Endometrial microvascular endothelial cells (primary cell): Measurements from ENCODE around the gene FREY1. TPM values are rescaled to one million over a fixed set of nuclear protein-coding genes. Genes with fewer than 3 reads are reported as not detected.

ENCODE experiments used
- in situ Hi-C: cut with HindIII; loops from 2 replicates; pipeline ENCODE4 v1.10.0; 2017; ENCODE audit warnings: low sequenced_read_pairs, low pct_unique_long_range_greater_than_20kb; ENCODE audit errors: inconsistent ontology term
- total RNA-seq: library from RNA; depleted of rRNA; stranded (reverse); fragments of >200 nt; gene quantifications from one replicate; pipeline ENCODE4 v1.2.3, GENCODE V29; 2015; ENCODE audit errors: inconsistent ontology term

Gene FREY1
- total RNA-seq, 1 donor from 2014 or later: not detected

DNA sequence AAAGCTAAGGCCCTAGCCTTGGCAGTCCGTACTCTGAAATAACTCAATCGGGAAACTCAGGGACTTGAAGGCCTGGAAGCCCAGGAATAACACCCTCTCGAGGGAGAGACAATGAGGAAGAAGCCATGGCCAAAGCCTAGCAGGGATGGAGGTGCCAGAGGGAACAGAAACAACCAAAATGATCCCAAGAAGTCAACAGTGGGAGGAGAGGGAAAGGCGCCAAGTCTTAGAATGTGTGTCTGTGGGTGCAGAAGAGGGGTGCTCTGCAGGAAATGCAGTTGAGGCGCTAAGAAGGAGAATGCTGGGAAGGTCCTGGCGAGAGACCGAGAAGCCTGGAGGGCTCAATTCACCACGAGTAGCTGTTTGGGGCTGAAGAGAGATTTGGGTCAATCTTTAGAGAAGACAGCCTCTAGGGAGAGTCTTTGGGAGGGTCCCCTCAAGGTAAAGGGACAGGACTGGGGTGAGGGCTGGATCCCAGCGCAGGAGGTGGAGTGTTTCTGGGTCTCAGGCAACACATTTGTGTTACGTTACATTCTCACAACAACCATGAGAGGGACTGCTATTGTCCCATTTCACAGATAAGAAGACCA lies 22.4 kb downstream of the FREY1 start:
- in situ Hi-C loops: no loop called here

DNA sequence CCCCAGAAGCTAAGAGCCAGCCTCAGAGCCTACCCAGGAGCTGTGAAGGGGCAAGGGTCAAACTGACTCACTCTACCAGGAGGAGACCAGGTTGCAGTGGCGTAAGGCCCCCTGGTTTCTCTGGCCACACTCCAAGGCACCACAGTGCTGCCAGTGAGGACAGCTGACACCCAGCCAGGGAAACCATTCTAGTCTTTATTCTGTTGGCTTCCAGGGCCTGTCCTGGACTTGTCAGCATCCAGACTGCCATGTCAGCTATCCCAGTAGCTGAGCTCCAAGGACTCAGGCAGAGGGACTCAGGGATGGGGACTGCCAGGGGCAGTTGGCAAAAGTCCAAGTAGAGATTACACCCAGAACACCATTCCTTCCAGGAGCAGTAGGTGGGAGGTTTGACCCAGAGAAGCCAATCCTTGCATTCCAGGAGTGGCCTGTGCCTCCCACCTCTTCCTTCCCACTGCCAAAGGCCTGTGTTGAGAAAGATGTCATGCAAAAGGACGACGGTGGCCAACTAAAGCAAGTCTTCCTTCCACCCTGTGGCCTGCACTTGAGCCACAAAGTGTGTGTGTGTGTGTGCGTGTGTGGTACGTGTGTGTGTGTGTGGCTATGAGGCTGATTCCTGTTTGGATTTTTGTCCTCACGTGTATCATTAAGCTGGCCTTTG lies 25.2 kb downstream of the FREY1 start:
- in situ Hi-C loops: no loop called here

DNA sequence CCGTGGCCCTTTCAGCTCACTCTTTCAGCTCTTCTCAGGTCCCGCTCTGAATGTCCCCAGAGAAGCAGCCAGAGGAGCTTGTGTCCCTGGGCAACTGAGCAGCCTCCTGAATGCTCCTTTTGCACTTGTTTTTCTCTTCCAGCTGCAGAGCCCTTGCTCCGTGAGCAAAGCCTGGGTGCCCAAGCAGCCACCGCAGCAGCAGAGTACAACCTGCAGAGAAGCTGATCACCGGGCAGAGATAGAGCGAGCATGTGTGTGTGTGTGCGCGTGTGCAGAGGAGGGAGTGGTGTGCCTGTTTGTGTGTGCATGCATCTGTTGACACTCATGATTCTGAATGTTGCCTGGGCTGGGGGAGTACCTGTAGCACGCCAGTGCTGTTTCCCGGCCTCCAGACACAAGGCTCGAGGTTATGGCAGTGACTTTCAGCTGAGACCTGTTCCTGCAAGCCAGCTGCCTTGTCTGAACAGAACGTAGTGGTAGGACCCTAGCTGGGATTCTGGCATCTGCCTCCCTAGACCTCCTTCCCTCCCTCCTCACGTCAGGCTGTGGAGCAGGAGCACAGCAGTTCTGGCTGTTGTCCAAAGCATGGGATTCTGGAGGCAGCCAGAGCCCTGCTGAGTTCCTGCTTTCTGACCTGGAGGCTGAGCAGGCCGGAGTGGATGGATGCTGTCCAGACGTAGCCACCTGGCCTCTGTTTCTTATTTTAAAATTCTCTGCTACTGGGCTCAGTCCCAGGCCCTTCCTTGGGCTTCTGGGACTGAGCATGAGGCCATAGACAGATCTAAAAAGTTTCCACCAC lies 26.1 kb downstream of the FREY1 start:
- in situ Hi-C loops: no loop called here

DNA sequence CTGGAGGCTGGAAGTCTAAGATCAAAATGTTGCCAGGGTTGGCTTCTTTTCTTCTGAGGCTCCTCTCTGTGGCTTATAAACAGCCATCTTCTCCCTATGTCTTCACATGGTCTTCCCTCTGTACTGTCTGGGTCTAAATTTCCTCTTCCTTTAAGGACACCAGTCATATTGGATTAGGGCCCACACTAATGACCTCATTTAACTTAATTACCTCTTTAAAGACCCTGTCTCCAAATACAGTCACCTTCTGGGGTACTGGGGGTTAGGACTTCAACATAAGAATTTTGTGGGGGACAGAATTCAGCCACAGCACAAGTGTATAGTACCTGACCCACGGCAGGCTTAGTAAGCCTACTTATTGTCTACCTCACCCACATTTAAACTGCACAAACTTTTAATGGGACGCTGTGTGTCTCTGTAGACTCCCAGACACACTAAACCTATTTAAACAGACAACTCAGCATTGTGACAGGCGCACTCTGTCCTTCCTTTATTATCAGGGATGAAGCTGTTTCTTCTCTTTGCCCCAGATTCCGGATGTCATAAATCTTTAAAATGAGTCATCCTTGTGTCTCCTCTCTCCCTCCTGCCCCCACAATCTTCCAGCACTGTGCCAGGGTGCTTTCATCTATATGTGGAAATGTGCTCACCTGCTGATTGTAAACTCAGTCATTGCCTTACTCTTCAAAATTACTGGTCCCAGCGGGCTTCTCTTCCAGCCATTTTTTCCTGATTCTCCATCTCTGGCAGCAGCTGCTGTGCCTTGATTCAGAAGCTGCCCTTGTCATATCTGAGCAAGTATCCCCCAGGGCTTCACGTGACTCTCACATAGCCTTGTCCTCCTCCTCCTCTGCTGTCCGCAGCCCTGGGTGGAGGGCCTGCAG lies 27.0 kb downstream of the FREY1 start:
- in situ Hi-C loops: no loop called here

DNA sequence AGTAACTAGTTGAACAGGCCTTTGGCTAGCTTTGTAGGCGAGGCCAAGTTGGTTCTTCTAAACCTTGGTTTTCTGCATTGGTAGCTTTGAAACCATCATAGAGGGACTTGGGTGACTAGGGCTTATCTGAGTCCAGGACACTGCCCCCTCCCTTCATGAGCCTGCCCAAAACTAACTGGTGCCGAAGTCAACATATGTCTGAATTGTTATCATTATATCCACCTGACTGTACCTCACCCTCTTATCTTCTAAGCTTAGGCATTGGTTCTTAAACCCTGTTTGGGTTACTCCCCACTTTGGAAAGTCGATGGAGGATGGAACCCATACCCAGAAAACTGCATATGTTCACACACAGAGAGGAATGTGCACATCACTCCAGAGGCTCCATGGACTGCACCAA lies 29.2 kb downstream of the FREY1 start:
- in situ Hi-C loops: no loop called here

DNA sequence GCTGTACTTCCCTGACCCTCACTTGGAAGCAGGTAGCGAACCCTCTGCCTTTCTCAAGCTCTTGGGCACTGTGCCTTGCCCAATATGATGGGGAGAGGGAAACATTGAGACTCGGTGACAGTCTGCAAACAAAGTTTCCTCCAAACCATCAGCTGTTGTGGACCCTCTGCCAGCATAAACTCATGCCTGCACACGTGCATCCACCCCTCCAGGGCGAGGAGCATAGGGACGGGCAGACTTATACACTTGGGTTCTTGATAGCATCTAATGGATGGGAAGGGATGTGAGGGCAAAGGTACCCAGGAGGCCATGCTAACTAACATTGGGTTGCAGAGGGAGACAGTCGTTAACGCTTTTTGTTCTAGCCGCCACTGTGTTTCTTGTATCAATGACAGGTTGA lies 29.9 kb downstream of the FREY1 start:
- in situ Hi-C loops: no loop called here

DNA sequence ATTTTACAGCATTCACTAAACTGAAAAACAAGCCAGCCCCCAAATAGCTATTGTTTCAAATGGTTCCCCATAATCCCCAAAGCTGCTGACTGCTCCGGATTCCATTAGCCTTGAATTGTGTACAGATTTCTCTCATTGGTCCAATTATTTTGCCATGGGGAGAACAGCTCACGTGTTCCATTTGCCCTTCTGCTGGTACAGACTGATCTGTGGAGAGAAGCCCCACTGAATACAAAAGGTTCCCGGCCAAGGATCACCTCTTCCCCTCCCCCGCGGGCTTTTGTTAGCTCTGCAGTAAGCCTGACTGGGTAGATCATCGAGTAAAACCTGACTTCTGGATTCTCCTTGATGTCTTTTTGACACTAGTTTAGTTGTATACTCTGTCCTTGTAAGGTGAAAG lies 30.7 kb downstream of the FREY1 start:
- in situ Hi-C loops: no loop called here

DNA sequence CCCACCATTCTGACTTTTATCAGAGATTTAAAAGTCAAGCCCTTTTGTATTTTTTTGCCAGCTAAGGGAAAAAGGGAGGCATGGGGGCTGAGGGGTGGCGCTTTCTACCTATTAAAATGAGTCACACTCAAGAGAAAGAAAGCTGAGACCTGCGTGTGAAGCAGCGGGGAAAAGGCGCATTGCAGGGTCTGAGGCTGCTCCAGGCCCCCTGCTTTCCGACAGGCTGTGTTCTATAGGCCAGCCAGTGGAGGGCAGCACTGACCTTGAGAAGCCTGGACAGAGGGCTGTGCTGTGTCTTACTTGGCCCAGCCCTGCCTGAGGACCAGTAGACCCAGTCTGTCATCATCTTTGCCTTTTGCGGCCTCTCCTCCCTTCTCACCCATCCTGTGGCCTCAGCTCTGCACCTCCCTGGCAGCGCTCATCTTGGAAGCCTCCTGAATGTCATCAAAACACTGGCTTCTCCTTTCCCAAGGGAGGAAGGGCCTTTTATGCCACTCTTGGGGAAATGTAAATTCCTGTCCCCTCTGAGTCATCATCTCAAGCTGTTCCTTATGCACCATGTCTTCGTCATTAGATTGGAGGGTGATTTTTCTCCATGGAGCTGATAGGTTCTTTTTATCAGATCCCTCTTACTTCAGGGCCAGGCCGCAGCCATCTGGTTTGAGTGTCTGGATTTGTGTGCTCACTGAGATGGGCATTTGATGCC lies 34.3 kb downstream of the FREY1 start:
- in situ Hi-C loops: no loop called here

DNA sequence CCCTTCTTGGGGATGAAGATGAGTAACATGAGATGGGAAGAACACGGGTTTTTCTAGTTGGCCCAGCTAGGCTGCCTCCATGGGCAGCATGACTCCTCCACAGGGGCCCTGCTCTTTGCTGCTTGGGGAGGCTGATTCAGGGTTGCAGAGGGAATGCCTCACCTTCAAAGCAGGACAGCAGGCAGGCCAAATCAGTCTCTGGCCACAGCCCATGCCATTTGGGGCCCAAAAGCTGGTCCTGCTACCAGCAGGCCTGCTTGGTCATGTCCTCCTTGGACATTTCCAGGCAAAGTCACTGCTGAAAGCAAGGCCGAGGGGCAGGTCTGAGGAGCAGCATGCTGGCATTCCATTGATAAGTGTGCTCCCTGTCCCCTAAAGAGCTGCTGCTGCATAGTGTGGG lies 35.4 kb downstream of the FREY1 start:
- in situ Hi-C loops: no loop called here

DNA sequence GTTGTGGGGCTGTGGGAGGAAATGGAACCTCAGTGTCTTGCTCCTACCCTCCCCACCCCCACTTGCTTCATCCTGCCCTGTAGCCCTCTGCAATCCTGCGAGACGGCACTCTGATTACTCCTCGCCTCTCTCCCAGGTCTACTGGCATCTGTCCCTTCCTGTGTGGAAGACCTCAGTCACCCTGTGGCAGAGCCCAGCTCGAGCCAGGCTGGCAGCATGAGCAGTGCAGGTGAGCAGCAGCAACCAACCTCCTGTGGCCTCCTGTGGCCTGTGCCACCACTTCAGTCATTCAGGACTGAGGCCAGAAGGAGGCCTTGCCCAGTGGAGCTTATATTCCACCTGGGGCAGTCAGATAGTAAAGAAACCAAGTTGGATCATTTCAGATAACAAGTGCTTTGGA lies 36.4 kb downstream of the FREY1 start:
- in situ Hi-C loops: no loop called here

DNA sequence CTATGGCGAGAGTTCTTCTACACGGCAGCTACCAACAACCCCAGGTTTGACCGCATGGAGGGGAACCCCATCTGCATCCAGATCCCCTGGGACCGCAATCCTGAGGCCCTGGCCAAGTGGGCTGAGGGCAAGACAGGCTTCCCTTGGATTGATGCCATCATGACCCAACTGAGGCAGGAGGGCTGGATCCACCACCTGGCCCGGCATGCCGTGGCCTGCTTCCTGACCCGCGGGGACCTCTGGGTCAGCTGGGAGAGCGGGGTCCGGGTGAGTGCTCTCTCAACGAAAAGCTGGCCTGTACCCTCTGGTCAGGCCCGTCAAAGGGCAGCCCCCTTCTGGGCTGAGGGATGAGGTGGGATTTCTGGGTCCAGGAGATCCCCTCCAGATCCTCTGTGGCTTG lies 37.5 kb downstream of the FREY1 start:
- in situ Hi-C loops: no loop called here

DNA sequence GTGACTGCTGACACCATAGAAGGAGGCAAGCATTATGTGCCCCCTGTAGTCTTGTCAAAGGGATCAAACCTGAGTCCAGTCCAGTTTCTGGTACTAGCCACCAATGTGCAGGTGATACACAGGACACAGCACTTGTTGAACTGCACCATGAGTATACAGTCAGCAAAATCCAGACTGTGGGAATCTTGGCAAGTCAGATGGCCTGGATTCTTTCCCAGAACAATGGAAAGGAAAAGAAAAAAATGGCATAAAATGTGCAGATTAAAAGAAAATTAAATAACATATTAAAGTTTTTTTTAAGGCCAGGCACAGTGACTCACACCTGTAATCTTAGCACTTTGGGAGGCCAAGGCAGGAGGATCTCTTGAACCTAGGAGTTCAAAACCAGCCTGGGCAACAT lies 43.0 kb downstream of the FREY1 start:
- in situ Hi-C loops: no loop called here

DNA sequence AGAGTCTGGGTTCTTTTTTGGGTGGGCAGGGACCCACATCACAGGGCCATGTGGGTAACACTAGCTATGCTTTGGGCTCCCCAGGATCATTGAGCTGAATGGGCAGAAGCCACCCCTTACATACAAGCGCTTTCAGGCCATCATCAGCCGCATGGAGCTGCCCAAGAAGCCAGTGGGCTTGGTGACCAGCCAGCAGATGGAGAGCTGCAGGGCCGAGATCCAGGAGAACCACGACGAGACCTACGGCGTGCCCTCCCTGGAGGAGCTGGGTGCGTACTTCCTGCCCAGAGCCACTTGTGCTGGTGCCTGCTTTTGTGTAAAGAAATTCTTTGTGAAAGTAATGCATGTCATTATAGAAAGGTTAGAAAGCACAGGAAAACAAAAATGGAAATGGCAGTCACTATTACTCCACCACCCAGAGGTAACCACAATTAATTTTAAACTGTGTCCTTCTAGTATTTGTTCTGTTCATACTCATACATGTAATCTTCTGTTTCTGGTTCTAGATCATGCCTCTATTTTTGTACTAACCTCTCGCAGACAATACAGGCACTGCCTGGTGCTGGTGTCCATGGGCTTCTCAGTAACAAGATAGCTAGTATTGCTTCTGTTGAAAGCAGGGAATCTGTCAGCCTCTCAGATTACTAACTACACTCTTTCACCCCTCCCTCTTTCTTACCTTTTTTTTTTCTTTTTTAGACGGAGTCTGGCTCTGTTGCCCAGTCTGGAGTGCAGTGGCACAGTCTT lies 46.1 kb downstream of the FREY1 start:
- in situ Hi-C loops: no loop called here

DNA sequence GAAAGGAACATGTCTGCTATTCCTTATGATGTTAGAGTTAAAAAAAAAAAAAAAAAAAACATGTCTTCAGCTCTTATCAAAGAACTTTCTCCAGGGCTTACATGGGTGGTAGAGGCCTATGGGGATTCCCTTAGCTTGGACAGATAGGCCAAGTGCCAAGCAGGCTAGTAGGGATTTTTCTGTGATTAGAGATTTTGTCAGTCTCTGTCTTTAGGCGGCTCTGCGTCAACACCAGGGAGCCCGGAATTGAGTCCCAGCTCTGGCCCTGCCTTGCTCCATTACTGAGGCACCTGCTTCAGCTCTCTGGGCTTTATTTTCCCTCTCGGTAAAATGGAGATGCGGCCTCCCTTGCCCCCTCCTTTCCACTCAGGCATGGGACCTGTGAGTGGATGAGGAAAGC lies 46.7 kb downstream of the FREY1 start:
- in situ Hi-C loops: no loop called here

DNA sequence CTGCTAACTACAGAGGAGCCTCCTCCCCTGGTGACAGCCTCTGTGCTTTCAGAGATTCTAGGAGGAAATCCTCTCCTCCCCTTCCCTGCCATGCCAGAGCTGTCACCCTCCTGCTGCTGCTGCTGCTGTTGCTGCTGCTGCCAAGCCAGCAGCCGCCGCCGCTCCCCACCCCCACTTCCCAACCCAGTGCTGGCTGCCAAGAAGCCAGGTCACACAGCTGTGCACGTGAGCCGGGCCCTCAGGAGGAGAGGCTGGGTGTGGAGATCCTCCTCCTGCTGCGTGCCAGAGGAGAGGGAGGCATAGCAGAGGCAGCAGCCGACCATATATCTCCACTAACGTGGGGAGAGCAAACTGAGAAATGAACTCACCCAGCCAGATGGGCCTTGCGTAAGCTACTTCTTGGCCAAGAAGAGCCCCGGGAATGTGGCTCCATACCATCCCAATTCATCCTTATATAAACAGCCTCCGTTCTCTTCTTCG lies 47.4 kb downstream of the FREY1 start:
- in situ Hi-C loops: no loop called here

DNA sequence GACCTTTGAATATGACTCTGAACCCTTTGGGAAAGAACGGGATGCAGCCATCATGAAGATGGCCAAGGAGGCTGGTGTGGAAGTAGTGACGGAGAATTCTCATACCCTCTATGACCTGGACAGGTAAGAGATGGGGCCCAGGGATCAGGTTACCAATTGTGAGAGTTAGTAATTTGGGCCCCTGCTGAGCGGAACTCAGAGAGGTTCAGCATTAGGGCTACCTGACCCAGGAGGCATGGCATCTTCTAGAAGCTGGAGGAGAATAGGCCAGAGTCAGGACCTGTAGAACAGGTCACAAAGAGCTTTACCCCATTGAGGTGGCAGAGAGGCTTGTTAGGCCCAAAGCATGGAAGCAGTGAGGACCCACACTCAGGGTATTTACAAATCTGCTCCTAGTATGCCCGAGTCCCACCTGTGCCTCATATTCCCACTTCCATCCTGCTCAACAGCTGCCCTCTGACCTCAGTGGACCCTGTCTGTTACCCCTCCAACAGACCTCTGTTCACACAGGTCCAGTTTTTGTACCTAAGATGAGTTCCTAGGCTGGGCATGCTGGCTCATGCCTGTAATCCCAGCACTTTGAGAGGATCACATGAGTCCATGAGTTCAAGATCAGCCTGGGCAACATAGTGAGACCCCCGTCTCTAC lies 48.2 kb downstream of the FREY1 start:
- in situ Hi-C loops: no loop called here

DNA sequence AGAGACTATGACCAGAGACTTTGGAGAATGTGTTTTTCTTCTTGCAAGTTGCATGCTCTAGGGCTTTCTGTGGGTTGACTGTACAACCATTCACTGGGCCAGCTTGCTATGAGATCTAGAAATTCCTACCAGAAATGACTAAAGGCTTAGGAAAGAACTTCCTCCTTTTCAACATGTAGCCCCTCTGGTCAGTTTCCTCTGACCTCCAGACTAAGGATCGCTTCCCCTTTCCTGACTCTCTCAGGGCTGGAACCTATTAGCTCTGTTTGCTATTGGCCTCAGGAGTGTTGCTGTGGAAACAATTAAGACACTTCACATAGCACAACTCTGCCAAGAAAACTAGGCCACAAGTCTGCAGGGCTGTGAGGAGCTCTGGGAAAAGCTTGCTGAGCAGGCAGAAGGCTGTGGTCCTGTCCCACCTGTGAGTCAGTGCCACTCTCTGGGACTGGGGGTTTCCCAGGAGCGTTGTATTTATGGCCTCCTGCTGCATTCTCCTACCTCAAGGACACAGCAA lies 49.1 kb downstream of the FREY1 start:
- in situ Hi-C loops: no loop called here
